Measurements from ENCODE around the gene CFL2.

DNA sequence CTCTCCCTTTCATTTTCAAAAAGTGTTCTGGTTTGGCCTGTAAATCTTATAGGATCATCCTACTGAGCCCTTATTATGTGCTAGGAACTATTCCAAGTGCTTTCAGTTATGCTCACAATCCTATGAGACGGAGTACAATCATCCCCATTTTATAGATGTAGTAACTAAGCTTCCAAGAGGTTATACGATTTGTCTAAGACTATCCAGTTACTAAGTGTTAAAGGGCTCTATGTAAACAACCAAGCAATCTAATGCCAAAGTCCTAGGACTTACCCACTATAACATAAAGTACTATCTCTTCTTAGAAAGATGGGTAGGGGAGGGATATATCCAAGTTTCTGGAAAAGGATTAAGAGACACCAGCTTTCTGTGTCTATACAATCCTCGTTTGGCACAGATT is 6.7 kb downstream of the CFL2 start:
- TF ChIP-seq, protein P1, sequence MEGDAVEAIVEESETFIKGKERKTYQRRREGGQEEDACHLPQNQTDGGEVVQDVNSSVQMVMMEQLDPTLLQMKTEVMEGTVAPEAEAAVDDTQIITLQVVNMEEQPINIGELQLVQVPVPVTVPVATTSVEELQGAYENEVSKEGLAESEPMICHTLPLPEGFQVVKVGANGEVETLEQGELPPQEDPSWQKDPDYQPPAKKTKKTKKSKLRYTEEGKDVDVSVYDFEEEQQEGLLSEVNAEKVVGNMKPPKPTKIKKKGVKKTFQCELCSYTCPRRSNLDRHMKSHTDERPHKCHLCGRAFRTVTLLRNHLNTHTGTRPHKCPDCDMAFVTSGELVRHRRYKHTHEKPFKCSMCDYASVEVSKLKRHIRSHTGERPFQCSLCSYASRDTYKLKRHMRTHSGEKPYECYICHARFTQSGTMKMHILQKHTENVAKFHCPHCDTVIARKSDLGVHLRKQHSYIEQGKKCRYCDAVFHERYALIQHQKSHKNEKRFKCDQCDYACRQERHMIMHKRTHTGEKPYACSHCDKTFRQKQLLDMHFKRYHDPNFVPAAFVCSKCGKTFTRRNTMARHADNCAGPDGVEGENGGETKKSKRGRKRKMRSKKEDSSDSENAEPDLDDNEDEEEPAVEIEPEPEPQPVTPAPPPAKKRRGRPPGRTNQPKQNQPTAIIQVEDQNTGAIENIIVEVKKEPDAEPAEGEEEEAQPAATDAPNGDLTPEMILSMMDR (IDR thresholded peaks at IDR 0.05): no peak
- no peak for TF ChIP-seq POLR2A (IDR thresholded peaks at IDR 0.05)
